Fibroblast of lung (primary cell): Measurements from ENCODE around the gene GLIPR2.

Experiments used
- CTCF ChIP-seq, 2 donors: IDR thresholded peaks in 1 of 2; conservative IDR thresholded peaks in 1 of 2; 1 replicate in 1 of 2; 2 replicates in 1 of 2; pipeline ENCODE4 v1.5.1; 2011 to 2012; ENCODE audit warnings: low read length in 2 of 2, control low read depth in 1 of 2, inconsistent platforms in 1 of 2, low read depth in 1 of 2, mild to moderate bottlenecking in 1 of 2
- EZH2 ChIP-seq: IDR thresholded peaks from 2 replicates; pipeline ENCODE4 v1.5.1; 2012; ENCODE audit warnings: low read length, control low read depth, mild to moderate bottlenecking; ENCODE audit errors: missing control alignments

GRCh38 chr9:36127652-36128244 is 8.8 kb upstream of the GLIPR2 start:
- no peak for TF ChIP-seq CTCF (conservative IDR thresholded peaks at IDR 0.05 in 1 of 2, IDR thresholded peaks at IDR 0.05 in 1 of 2; ENCODE audit: low read depth in 1 of 2, low read length in 2 of 2)
- no peak for TF ChIP-seq EZH2
